Measurements from ENCODE around the gene USP48.

- TF ChIP-seq GABPA (IDR thresholded peaks at IDR 0.05; ENCODE audit: low read depth, low read length) (no peak), GABPA (CRISPR knock-in tag; IDR thresholded peaks at IDR 0.05; ENCODE audit: low read depth) (no peak), NR2F1 (CRISPR knock-in tag; IDR thresholded peaks at IDR 0.05) (no peak), ZFP41 (CRISPR knock-in tag; IDR thresholded peaks at IDR 0.05; ENCODE audit: borderline replicate concordance) (no peak), MLLT10 (CRISPR knock-in tag; IDR thresholded peaks at IDR 0.05) (no peak), SKIL (CRISPR knock-in tag; IDR thresholded peaks at IDR 0.05; ENCODE audit: borderline replicate concordance) (no peak), CTCF (CRISPR knock-in tag; IDR thresholded peaks at IDR 0.05) (no peak), TBP (CRISPR knock-in tag; IDR thresholded peaks at IDR 0.05) (no peak)
Measured at GRCh38 chr1:21813542-21813941, 30.6 kb upstream of the USP48 start.
